GM19193 (cell line): ENCODE measurements around the gene CNNM3.

Experiments
- POLR2A ChIP-seq: IDR thresholded peaks from 4 replicates; pipeline ENCODE4 v1.6.1; 2011; ENCODE audit not compliant: insufficient read depth, insufficient read length; ENCODE audit errors: extremely low read depth

CNNM3 gene

GRCh38 chr2:96823198-96823597, 7.1 kb downstream of the CNNM3 start:
- no peak for TF ChIP-seq POLR2A

- TF ChIP-seq POLR2A: no peak
Observed at GRCh38 chr2:96824079-96824870, 8.2 kb downstream of the CNNM3 start.

DNA sequence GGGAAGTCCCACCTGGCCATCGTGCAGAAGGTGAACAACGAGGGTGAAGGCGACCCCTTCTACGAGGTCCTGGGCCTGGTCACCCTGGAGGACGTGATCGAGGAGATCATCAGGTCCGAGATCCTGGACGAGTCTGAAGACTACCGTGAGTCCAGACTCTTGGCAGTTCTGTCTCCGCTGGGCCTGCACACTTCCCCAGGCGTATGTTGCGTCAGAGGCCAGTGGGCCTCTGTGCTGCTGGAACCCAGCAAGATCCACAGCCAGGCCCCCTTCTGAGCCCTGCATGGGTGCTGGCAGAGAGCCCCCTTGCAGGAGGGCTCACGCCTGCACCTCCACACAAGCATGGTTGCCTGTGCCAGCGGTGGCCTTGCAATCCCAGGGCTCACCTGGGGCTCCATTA, 9.0 kb downstream of the CNNM3 start:
- TF ChIP-seq POLR2A: no peak

DNA sequence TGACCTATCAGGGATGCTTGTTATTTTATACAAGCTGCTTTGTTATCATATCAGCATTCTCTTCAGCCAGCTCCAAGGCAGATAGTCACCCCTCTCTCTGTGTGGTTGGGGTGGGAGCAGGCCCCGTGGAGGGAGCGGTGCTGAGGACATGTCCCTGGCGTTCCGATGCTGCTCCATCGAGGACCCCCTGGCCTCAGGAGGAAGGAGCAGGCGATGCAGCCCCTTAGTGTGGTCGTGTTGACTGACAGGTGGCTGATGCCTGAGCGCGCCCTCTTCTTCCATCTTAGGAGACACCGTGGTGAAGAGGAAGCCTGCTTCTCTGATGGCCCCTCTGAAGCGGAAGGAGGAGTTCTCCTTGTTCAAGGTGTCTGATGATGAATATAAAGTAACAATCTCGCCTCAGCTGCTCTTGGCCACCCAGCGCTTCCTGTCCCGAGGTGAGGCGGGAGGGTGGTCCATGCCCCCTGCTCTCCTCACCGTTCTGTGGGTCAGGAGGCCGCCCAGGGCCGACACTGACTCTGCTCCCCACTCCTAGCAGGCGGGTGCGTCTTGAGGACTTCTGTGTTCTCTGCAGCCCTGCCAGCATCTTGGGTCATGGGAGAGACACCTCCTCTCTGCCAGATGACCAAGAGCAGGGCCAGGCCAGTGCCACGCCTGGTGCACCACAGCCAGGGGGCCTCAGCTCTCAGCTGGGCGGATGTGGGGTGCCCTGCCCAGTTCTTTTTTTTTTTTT, 10.6 kb downstream of the CNNM3 start:
- no peak for TF ChIP-seq POLR2A

- TF ChIP-seq POLR2A: no peak
Observed at GRCh38 chr2:96828436-96828835, 12.4 kb downstream of the CNNM3 start.

DNA sequence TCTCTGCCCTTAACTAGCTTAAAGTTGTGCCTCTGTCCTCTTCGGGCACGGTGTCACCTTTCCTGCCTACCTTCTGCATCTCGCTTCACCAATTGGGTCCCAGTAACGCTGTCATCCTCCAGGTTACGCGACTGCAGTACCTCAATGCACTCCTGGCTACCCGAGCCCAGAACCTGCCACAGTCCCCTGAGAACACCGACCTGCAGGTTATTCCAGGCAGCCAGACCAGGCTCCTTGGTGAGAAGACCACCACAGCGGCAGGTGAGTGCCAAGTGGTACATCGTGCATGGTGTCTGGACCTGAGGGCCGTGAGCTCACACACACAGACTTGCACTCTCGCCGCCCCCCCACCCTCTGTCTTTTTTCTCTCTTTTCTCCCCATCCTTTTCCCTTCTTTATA, 12.8 kb downstream of the CNNM3 start:
- TF ChIP-seq POLR2A: no peak

DNA sequence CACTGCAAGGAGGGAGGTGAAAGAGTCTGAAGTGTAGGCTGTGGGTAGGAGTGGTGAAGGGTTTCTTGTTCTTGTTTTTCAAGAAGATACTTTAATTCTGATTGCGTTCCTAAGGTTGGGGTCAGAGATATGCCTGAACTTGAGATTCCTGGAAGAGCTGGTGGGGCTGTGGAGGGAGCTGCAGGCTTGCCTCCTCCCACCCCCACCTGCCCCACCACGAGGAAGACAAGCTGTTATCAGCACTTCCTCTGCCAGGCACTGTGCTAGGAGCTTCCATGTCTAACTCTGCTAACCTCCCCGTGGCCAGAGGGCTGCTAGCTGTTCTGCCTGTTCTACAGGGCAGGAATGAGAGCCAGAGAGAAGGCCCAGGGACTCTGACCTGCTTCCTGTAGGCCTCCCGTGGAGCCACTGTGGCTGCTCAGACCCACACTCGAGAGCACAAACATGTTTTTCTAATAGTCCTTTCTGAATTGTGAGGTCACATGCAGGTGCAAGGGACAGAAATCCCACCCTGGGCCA, 14.0 kb downstream of the CNNM3 start:
- TF ChIP-seq POLR2A: no peak

DNA sequence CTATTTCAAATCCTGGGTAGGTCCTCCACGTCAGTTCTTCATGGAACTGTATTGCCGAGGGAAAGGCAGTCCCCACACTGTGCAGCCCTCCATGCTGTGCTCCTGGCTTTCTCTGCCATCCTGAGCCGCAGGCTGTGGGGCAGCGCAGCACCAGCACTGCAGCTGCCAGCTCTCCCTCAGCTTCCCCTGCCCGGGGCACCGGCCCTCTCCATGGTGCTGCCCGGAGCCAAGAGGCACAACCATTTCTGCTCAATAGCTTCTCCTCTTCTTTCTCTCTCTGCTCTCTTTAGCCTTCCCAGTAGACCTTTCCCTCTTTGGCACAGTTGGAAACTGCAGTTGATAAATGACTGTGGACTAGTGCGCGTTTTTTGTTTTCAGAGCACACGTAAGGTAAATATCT, 15.6 kb downstream of the CNNM3 start:
- no peak for TF ChIP-seq POLR2A

DNA sequence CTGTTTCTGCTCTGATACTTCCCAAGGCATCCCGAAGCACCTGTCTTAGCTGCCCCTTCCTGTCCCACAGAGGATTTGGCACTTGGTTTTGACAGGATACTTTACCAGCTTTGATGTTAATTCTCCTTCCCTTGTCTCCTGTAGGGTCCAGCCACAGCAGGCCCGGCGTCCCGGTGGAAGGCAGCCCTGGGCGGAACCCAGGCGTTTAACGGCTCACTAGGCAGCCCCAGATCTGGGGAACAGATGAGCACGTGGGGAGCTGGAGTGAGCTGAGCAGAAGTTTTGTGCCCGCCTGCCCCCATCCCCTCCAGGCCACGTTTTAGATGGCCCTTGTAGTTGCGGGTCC, 16.3 kb downstream of the CNNM3 start:
- TF ChIP-seq POLR2A: no peak

GRCh38 chr2:96832754-96833507, 16.9 kb downstream of the CNNM3 start:
- no peak for TF ChIP-seq POLR2A

GRCh38 chr2:96835830-96836229, 19.8 kb downstream of the CNNM3 start:
- TF ChIP-seq POLR2A: no peak

- TF ChIP-seq POLR2A: no peak
Observed at GRCh38 chr2:96837575-96837974, 21.5 kb downstream of the CNNM3 start.

DNA sequence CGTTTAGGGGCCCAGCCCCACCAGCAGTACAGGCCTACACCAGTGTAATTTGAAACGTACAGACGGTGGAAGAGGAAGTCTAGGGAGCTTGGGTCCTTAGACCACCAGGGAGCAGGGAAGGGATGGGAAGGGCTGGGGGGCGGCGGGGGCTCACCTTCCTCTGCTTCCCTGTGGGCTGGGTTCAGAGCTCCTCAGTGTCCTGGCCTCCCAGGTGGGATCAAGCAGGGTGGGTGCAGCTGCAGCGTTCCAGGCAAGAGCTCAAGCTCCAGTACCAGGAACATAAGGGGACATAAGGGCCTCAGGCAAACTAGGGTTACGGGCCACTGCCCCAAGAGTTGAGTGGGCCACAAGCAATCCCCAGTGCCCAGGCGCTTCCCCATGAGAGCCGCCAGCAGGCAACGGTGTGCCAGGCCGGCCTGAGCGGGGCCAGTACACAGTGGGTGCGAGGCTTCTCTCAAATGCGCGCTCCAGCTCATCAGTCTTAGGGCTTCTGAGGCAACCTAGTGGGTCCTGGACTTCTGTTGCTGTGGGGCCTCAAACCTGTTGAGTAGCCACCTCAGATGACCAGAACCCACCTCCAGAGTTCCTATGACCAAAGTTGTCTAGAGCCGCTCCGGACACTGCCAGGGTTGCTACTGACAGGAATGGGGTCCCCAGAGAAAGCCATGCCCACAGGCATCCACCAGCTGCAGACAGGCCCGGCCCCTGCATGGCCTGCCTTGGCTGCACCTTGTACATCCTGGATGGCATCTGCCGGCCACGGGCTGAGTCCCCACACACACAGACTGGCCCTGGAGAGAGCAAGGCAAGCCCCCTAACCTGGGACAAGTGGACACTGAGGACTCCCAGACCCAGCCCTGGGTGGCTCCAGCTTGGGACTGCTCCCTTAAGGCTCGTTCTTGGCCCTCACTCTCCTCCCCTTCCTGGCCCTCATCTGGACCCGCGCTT, 22.6 kb downstream of the CNNM3 start:
- no peak for TF ChIP-seq POLR2A

GRCh38 chr2:96839293-96839874, 23.3 kb downstream of the CNNM3 start:
- no peak for TF ChIP-seq POLR2A
